Heart left ventricle (tissue), 13 donors: ENCODE measurements around the gene SLC39A11.

Source experiments
- CTCF ChIP-seq, 12 donors: fragments of 200-600 bp; sonication (generic) in 4 of 12; IDR thresholded peaks; one replicate each; pipeline versions ENCODE4 v1.5.0 to v1.8.0; 2018 to 2022; ENCODE audit warnings: antibody characterized with exemption in 12 of 12, mild to moderate bottlenecking in 5 of 12
- POLR2A ChIP-seq, 2 donors: fragments of 450-650 bp; IDR thresholded peaks; one replicate each; pipeline ENCODE4 v1.6.1; 2017; ENCODE audit warnings: antibody characterized with exemption in 2 of 2, mild to moderate bottlenecking in 2 of 2, moderate library complexity in 2 of 2
- donor health status: ischemic (EF 13 %, LVEDD 7.1; RV severe dilation, severe dysfunction).
- donor health status: DM: no; HTN: yes; CAD: no.
- donor health status: DM: no; HTN: no; CAD: no.
- donor health status: ischemic (EF 25% LVEDD 6.9; RV normal size, moderate dysfunction).
- donor health status: ischemic (EF 25% LVEDD 5.7; RV mildly dilated, moderate dysfunction).
- donor health status: ischemic (EF 35%, LVEDD 5.7; RV mildly dilated, moderate dysfunction).
- donor health status: nonischemic (EF 11% LVEDD 7.7; RV severe dilation, severe dysfunction).
- donor health status: DM: yes; HTN: yes; CAD: no.
- donor health status: PGD.
- donor health status: ischemic (EF 29% LVEDD 5.4; RV normal size, mild dysfunction).
- donor health status: nonischemic (EF 23%, LVEDD 6.1; RV moderate dilation, normal function).

GRCh38 chr17:72639711-72640110, 452.8 kb downstream of the SLC39A11 start:
- TF ChIP-seq CTCF (IDR thresholded peaks at IDR 0.05), result no peak
- TF ChIP-seq POLR2A (IDR thresholded peaks at IDR 0.05), result no peak
